ENCODE results near the gene ADAMTS8.

DNA sequence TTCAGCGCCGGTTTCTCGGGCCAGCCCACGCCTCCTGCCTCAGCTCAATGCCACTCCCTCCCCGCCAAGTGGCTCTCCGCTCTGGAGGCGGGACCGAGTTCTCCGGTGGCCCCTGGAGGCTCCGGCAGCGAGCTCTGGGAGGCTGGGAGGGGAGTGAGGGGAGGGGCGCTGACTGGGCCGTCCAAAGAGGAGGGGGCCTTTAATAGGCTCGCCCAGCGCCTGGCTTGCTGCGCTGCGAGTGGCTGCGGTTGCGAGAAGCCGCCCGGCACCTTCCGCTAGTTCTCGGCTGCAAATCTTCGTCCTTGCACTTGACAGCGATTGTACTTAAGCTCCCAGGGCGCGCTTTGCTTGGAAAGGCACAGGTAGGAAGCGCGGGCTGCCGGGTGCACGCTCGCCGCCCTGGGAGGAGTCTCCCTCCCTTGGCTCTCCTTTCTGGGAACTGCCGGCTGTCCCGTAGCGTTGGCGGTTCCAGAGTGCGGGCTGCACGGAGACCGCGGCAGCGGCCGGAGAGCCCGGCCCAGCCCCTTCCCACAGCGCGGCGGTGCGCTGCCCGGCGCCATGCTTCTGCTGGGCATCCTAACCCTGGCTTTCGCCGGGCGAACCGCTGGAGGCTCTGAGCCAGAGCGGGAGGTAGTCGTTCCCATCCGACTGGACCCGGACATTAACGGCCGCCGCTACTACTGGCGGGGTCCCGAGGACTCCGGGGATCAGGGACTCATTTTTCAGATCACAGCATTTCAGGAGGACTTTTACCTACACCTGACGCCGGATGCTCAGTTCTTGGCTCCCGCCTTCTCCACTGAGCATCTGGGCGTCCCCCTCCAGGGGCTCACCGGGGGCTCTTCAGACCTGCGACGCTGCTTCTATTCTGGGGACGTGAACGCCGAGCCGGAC, 20.3 kb upstream of the ADAMTS8 start, which contains the start of gene ADAMTS15:
- TF ChIP-seq, protein P1, sequence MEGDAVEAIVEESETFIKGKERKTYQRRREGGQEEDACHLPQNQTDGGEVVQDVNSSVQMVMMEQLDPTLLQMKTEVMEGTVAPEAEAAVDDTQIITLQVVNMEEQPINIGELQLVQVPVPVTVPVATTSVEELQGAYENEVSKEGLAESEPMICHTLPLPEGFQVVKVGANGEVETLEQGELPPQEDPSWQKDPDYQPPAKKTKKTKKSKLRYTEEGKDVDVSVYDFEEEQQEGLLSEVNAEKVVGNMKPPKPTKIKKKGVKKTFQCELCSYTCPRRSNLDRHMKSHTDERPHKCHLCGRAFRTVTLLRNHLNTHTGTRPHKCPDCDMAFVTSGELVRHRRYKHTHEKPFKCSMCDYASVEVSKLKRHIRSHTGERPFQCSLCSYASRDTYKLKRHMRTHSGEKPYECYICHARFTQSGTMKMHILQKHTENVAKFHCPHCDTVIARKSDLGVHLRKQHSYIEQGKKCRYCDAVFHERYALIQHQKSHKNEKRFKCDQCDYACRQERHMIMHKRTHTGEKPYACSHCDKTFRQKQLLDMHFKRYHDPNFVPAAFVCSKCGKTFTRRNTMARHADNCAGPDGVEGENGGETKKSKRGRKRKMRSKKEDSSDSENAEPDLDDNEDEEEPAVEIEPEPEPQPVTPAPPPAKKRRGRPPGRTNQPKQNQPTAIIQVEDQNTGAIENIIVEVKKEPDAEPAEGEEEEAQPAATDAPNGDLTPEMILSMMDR (IDR thresholded peaks at IDR 0.05), result peak in 2 of 4 experiments; percentile 2 to 17
- TF ChIP-seq EP300 (IDR thresholded peaks at IDR 0.05), result no peak
- TF ChIP-seq POLR2A (IDR thresholded peaks at IDR 0.05), result peak; percentile 67 to 68
